PC-3 (cell line): ENCODE results near the gene ACER2. TPM values are rescaled to one million over a fixed set of nuclear protein-coding genes. Genes with fewer than 3 reads are reported as not detected.

Source experiments
- ATAC-seq: fragments of 200-7000 bp; cut with Tn5 transposase; 2 replicates; pipeline ENCODE4 v1.9.1; 2020; ENCODE audit warnings: mild to moderate bottlenecking, moderate library complexity
- BruUV-seq: library from RNA; stranded (reverse); fragments of 400-500 nt; replicated peaks from 2 replicates; lab custom pipeline; 2021; lab: Mats Ljungman, UMichigan
- CTCF ChIA-PET: fragments of 300-600 bp; sonication (Branson Sonifier 250); formaldehyde crosslinking; loops from one replicate; lab custom pipeline; 2022; ENCODE audit warnings: antibody characterized with exemption; lab: Charles Lee
- POLR2A ChIA-PET: fragments of 300-600 bp; sonication (Branson Sonifier 250); formaldehyde crosslinking; loops from one replicate; lab custom pipeline; 2022; ENCODE audit warnings: antibody characterized with exemption; ENCODE audit not compliant: unreplicated experiment; lab: Charles Lee
- DNase-seq: peaks from one replicate; pipeline ENCODE4 v3.0.0-alpha.2; 2015
- H2AFZ ChIP-seq: fragments of 300-600 bp; sonication (generic); 2 replicates; pipeline ENCODE4 v1.6.0; 2016; ENCODE audit warnings: antibody characterized with exemption, low read length
- H3F3A ChIP-seq: fragments of 300-600 bp; sonication (generic); one replicate; pipeline ENCODE4 v1.6.0; 2017; ENCODE audit warnings: antibody characterized with exemption, low read length, control low read depth, mild to moderate bottlenecking; ENCODE audit not compliant: unreplicated experiment
- H3K27ac ChIP-seq: fragments of 300-600 bp; sonication (generic); 2 replicates; pipeline ENCODE4 v1.5.1; 2016; ENCODE audit warnings: mild to moderate bottlenecking, low read length
- H3K27me3 ChIP-seq: fragments of 300-600 bp; sonication (generic); 2 replicates; pipeline ENCODE4 v1.6.1; 2016; ENCODE audit warnings: low read length, mixed read lengths
- H3K36me3 ChIP-seq: fragments of 300-600 bp; sonication (generic); 2 replicates; pipeline ENCODE4 v1.6.1; 2016; ENCODE audit warnings: low read depth, mixed run types, low read length, mixed read lengths
- H3K4me1 ChIP-seq: fragments of 300-600 bp; sonication (generic); 2 replicates; pipeline ENCODE4 v1.5.1; 2016; ENCODE audit warnings: low read length; ENCODE audit not compliant: insufficient read depth
- H3K4me2 ChIP-seq: fragments of 300-600 bp; sonication (generic); 2 replicates; pipeline ENCODE4 v1.6.0; 2016; ENCODE audit warnings: low read length
- H3K4me3 ChIP-seq: fragments of 300-600 bp; sonication (generic); 2 replicates; pipeline ENCODE4 v1.5.1; 2016; ENCODE audit warnings: mild to moderate bottlenecking, low read length, mixed read lengths
- H3K79me2 ChIP-seq: fragments of 300-600 bp; sonication (generic); 2 replicates; pipeline ENCODE4 v1.6.1; 2017; ENCODE audit warnings: low read length, mixed read lengths
- H3K9ac ChIP-seq: fragments of 300-600 bp; sonication (generic); 2 replicates; pipeline ENCODE4 v1.6.0; 2016; ENCODE audit warnings: mild to moderate bottlenecking, low read length
- H3K9me2 ChIP-seq: fragments of 300-600 bp; sonication (generic); replicated peaks from 2 replicates; pipeline ENCODE4 v1.6.1; 2016; ENCODE audit warnings: mixed run types, low read length, mixed read lengths
- H3K9me3 ChIP-seq: fragments of 300-600 bp; sonication (generic); 2 replicates; pipeline ENCODE4 v1.6.1; 2016; ENCODE audit warnings: low read length, mixed read lengths
- H4K20me1 ChIP-seq: fragments of 300-600 bp; sonication (generic); 2 replicates; pipeline ENCODE4 v1.6.1; 2016; ENCODE audit warnings: low read length, mixed read lengths
- CTCF ChIP-seq: fragments of 300-600 bp; sonication (generic); conservative IDR thresholded peaks from 2 replicates; pipeline ENCODE4 v1.5.1; 2017; ENCODE audit warnings: antibody characterized with exemption, low read depth, mild to moderate bottlenecking, low read length
- EZH2 ChIP-seq: fragments of 300-600 bp; sonication (generic); IDR thresholded peaks from one replicate; pipeline ENCODE4 v1.6.1; 2017; ENCODE audit warnings: antibody characterized with exemption, mild to moderate bottlenecking, low read length; ENCODE audit not compliant: unreplicated experiment
- EZH2phosphoT487 ChIP-seq: fragments of 300-600 bp; sonication (generic); IDR thresholded peaks from 2 replicates; pipeline ENCODE4 v1.6.1; 2018; ENCODE audit warnings: mild to moderate bottlenecking, antibody characterized with exemption, low read length, borderline replicate concordance
- intact Hi-C: fragments of 100-400 bp; cut with micrococcal nuclease; formaldehyde crosslinking; loops from 2 replicates; pipeline ENCODE4 v1.9.0; 2023
- total RNA-seq: library from RNA; depleted of rRNA; stranded (reverse); fragments of >200 nt; gene quantifications from 2 replicates; pipeline ENCODE4 v1.2.3, GENCODE V29; 2014

ACER2 gene
- total RNA-seq, 1 experiment from 2014 or later, result 2.4 TPM

GRCh38 chr9:19496321-19497050, 87.7 kb downstream of the ACER2 start:
- intact Hi-C loops, result loop anchor here (10.0 kb wide), 1 partner anchor 848 kb away; no protein-coding TSS in a partner anchor
- BruUV-seq, result no TSS peak

GRCh38 chr9:19497276-19497675, 88.5 kb downstream of the ACER2 start:
- TF ChIP-seq EZH2 (no peak), EZH2phosphoT487 (no peak), CTCF (no peak)
- ATAC-seq (no peak), DNase-seq (no peak)
- intact Hi-C loops, result loop anchor here (10.0 kb wide), 1 partner anchor 848 kb away; no protein-coding TSS in a partner anchor
- no peak overlapping the region for H3K9ac ChIP-seq
- H3K36me3 ChIP-seq, result no peaks in the 10 kb centered on the region
- H3K4me2 ChIP-seq, result no peak overlapping the region
- no peak overlapping the region for H2AFZ ChIP-seq
- H3K4me1 ChIP-seq, result 0 out of 2 replicates have a peak, but pooled peaks cover 8% of the 10 kb centered on the region
- H3F3A ChIP-seq, result no peaks in the 10 kb centered on the region
- H4K20me1 ChIP-seq, result no peaks in the 10 kb centered on the region
- ChIA-PET CTCF (no interaction called here), POLR2A (no interaction called here)
- no peaks in the 10 kb centered on the region for H3K79me2 ChIP-seq
- no peaks in the 10 kb centered on the region for H3K9me2 ChIP-seq
- no peaks in the 10 kb centered on the region for H3K9me3 ChIP-seq
- H3K4me3 ChIP-seq, result no peak overlapping the region
- BruUV-seq, result no TSS peak
- H3K27ac ChIP-seq, result no peak overlapping the region
- H3K27me3 ChIP-seq, result peaks cover 8% of the 10 kb centered on the region

More at GRCh38 chr9:19496321-19497050, 87.7 kb downstream of the ACER2 start:
- H3K9me2 ChIP-seq, result no peaks in the 10 kb centered on the region
- DNase-seq (no peak), ATAC-seq (no peak)
- no peak overlapping the region for H3K27ac ChIP-seq
- H3F3A ChIP-seq, result no peaks in the 10 kb centered on the region
- H3K4me2 ChIP-seq, result no peak overlapping the region
- H3K9ac ChIP-seq, result no peak overlapping the region
- no peaks in the 10 kb centered on the region for H3K9me3 ChIP-seq
- no peak overlapping the region for H2AFZ ChIP-seq
- ChIA-PET POLR2A (no interaction called here), CTCF (no interaction called here)
- H3K4me3 ChIP-seq, result no peak overlapping the region
- H4K20me1 ChIP-seq, result no peaks in the 10 kb centered on the region
- H3K27me3 ChIP-seq, result peaks cover 8% of the 10 kb centered on the region
- TF ChIP-seq EZH2phosphoT487, result no peak
- no peak for TF ChIP-seq CTCF
- H3K36me3 ChIP-seq, result no peaks in the 10 kb centered on the region
- H3K79me2 ChIP-seq, result no peaks in the 10 kb centered on the region
- 0 out of 2 replicates have a peak, but pooled peaks cover 8% of the 10 kb centered on the region for H3K4me1 ChIP-seq

GRCh38 chr9:19498015-19498414, 89.2 kb downstream of the ACER2 start:
- TF ChIP-seq EZH2phosphoT487, result no peak
- no peak for TF ChIP-seq EZH2
- TF ChIP-seq CTCF, result no peak
- H3K36me3 ChIP-seq, result no peaks in the 10 kb centered on the region
- H3K4me3 ChIP-seq, result no peak overlapping the region
- no TSS peak for BruUV-seq
- no peak overlapping the region for H2AFZ ChIP-seq
- peaks cover 8% of the 10 kb centered on the region for H3K27me3 ChIP-seq
- ChIA-PET POLR2A (no interaction called here), CTCF (no interaction called here)
- H3K4me2 ChIP-seq, result no peak overlapping the region
- no peaks in the 10 kb centered on the region for H4K20me1 ChIP-seq
- no peak for ATAC-seq
- H3K79me2 ChIP-seq, result no peaks in the 10 kb centered on the region
- H3K4me1 ChIP-seq, result 0 out of 2 replicates have a peak, but pooled peaks cover 8% of the 10 kb centered on the region
- H3F3A ChIP-seq, result no peaks in the 10 kb centered on the region
- H3K27ac ChIP-seq, result no peak overlapping the region
- H3K9me2 ChIP-seq, result no peaks in the 10 kb centered on the region
- H3K9ac ChIP-seq, result no peak overlapping the region
- intact Hi-C loops, result loop anchor here (10.0 kb wide), 1 partner anchor 847 kb away; no protein-coding TSS in a partner anchor
- no peak for DNase-seq
- H3K9me3 ChIP-seq, result no peaks in the 10 kb centered on the region
